ENCODE measurements around the gene OR6K2.

The OR6K2 gene

GRCh38 chr1:158700552-158700951 is at the start of gene OR6K2:
OR6K2 (minus strand) TSS chr1:158700652; CDS start chr1:158700652, 0 bp downstream.
- Mint-ChIP-seq H3K4me1 (no peaks in the 10 kb centered on the region), H3K27me3 (peaks cover 31% of the 10 kb centered on the region), H3K4me3 (no peak within 1 kb of the TSS), H3K9me3 (no peaks in the 10 kb centered on the region), H3K36me3 (ENCODE audit: insufficient read depth) (no peaks in the 10 kb centered on the region), H3K27ac (ENCODE audit: low read depth) (no peak within 1 kb of the TSS)
- ATAC-seq (replicated peaks; ENCODE audit: extremely low read depth, poor library complexity, severe bottlenecking) (no peak), DNase-seq (ENCODE audit: low spot score in 2 of 2) (no peak)

GRCh38 chr1:158735848-158736247 is 35.4 kb upstream of the OR6K2 start:
- Mint-ChIP-seq H3K36me3 (ENCODE audit: insufficient read depth) (no peaks in the 10 kb centered on the region), H3K4me3 (no peak overlapping the region), H3K9me3 (no peaks in the 10 kb centered on the region), H3K27ac (ENCODE audit: low read depth) (no peak overlapping the region), H3K4me1 (no peaks in the 10 kb centered on the region), H3K27me3 (peaks cover 15% of the 10 kb centered on the region)
- DNase-seq (ENCODE audit: low spot score in 2 of 2) (no peak), ATAC-seq (replicated peaks; ENCODE audit: extremely low read depth, poor library complexity, severe bottlenecking) (no peak)

GRCh38 chr1:158732524-158732923 is 32.1 kb upstream of the OR6K2 start:
- peaks cover 5% of the 10 kb centered on the region for H3K4me1 Mint-ChIP-seq
- DNase-seq (ENCODE audit: low spot score in 2 of 2) (no peak), ATAC-seq (replicated peaks; ENCODE audit: extremely low read depth, poor library complexity, severe bottlenecking) (no peak)
- H3K4me3 Mint-ChIP-seq, result no peak overlapping the region
- H3K27me3 Mint-ChIP-seq, result peaks cover under 1% of the 10 kb centered on the region
- no peaks in the 10 kb centered on the region for H3K36me3 Mint-ChIP-seq (ENCODE audit: insufficient read depth)
- H3K9me3 Mint-ChIP-seq, result no peaks in the 10 kb centered on the region
- H3K27ac Mint-ChIP-seq (ENCODE audit: low read depth), result no peak overlapping the region

GRCh38 chr1:158731707-158732106 is 31.3 kb upstream of the OR6K2 start:
- Mint-ChIP-seq H3K27ac (ENCODE audit: low read depth) (no peak overlapping the region), H3K4me1 (peaks cover 5% of the 10 kb centered on the region), H3K4me3 (no peak overlapping the region), H3K36me3 (ENCODE audit: insufficient read depth) (no peaks in the 10 kb centered on the region), H3K27me3 (no peaks in the 10 kb centered on the region), H3K9me3 (no peaks in the 10 kb centered on the region)
- DNase-seq (ENCODE audit: low spot score in 2 of 2), result no peak
- ATAC-seq (replicated peaks; ENCODE audit: extremely low read depth, poor library complexity, severe bottlenecking), result no peak

GRCh38 chr1:158730453-158730852 is 30.0 kb upstream of the OR6K2 start:
- no peaks in the 10 kb centered on the region for H3K9me3 Mint-ChIP-seq
- no peak overlapping the region for H3K4me3 Mint-ChIP-seq
- no peaks in the 10 kb centered on the region for H3K36me3 Mint-ChIP-seq (ENCODE audit: insufficient read depth)
- H3K4me1 Mint-ChIP-seq, result peaks cover 5% of the 10 kb centered on the region
- no peaks in the 10 kb centered on the region for H3K27me3 Mint-ChIP-seq
- no peak for ATAC-seq (replicated peaks; ENCODE audit: extremely low read depth, poor library complexity, severe bottlenecking)
- no peak overlapping the region for H3K27ac Mint-ChIP-seq (ENCODE audit: low read depth)
- DNase-seq (ENCODE audit: low spot score in 2 of 2), result no peak

- DNase-seq (ENCODE audit: low spot score in 2 of 2) (no peak), ATAC-seq (replicated peaks; ENCODE audit: extremely low read depth, poor library complexity, severe bottlenecking) (no peak)
- H3K36me3 Mint-ChIP-seq (ENCODE audit: insufficient read depth), result no peaks in the 10 kb centered on the region
- peaks cover 5% of the 10 kb centered on the region for H3K4me1 Mint-ChIP-seq
- H3K9me3 Mint-ChIP-seq, result no peaks in the 10 kb centered on the region
- no peak overlapping the region for H3K4me3 Mint-ChIP-seq
- H3K27ac Mint-ChIP-seq (ENCODE audit: low read depth), result no peak overlapping the region
- H3K27me3 Mint-ChIP-seq, result peaks cover 14% of the 10 kb centered on the region
Measured at GRCh38 chr1:158728510-158729225, 28.2 kb upstream of the OR6K2 start.

- H3K9me3 Mint-ChIP-seq, result no peaks in the 10 kb centered on the region
- no peaks in the 10 kb centered on the region for H3K4me1 Mint-ChIP-seq
- DNase-seq (ENCODE audit: low spot score in 2 of 2), result no peak
- no peak overlapping the region for H3K27ac Mint-ChIP-seq (ENCODE audit: low read depth)
- no peak for ATAC-seq (replicated peaks; ENCODE audit: extremely low read depth, poor library complexity, severe bottlenecking)
- H3K4me3 Mint-ChIP-seq, result no peak overlapping the region
- H3K27me3 Mint-ChIP-seq, result peaks cover 37% of the 10 kb centered on the region
- H3K36me3 Mint-ChIP-seq (ENCODE audit: insufficient read depth), result no peaks in the 10 kb centered on the region
Measured at GRCh38 chr1:158724442-158724841, 24.0 kb upstream of the OR6K2 start.

- Mint-ChIP-seq H3K27ac (ENCODE audit: low read depth) (no peak within 1 kb of the TSS), H3K4me1 (no peaks in the 10 kb centered on the region), H3K27me3 (peaks cover 51% of the 10 kb centered on the region), H3K4me3 (no peak within 1 kb of the TSS), H3K36me3 (ENCODE audit: insufficient read depth) (no peaks in the 10 kb centered on the region), H3K9me3 (no peaks in the 10 kb centered on the region)
- DNase-seq (ENCODE audit: low spot score in 2 of 2) (no peak), ATAC-seq (replicated peaks; ENCODE audit: extremely low read depth, poor library complexity, severe bottlenecking) (no peak)
Measured at GRCh38 chr1:158720620-158721019, 20.2 kb upstream of the OR6K2 start, which contains the start of gene OR6K3. OR6K3 (minus strand) TSS chr1:158720720; CDS start chr1:158718115, 2,605 bp downstream.

- H3K36me3 Mint-ChIP-seq (ENCODE audit: insufficient read depth), result no peaks in the 10 kb centered on the region
- peaks cover 52% of the 10 kb centered on the region for H3K27me3 Mint-ChIP-seq
Measured at GRCh38 chr1:158719664-158720063, 19.2 kb upstream of the OR6K2 start.

GRCh38 chr1:158717344-158717743 is 16.9 kb upstream of the OR6K2 start:
- DNase-seq (ENCODE audit: low spot score in 2 of 2), result no peak
- Mint-ChIP-seq H3K27me3 (peaks cover 59% of the 10 kb centered on the region), H3K4me1 (no peaks in the 10 kb centered on the region), H3K36me3 (ENCODE audit: insufficient read depth) (no peaks in the 10 kb centered on the region), H3K4me3 (no peak overlapping the region), H3K9me3 (no peaks in the 10 kb centered on the region), H3K27ac (ENCODE audit: low read depth) (no peak overlapping the region)
- no peak for ATAC-seq (replicated peaks; ENCODE audit: extremely low read depth, poor library complexity, severe bottlenecking)

More at GRCh38 chr1:158719664-158720063, 19.2 kb upstream of the OR6K2 start:
- Mint-ChIP-seq H3K27ac (ENCODE audit: low read depth) (no peak overlapping the region), H3K4me1 (no peaks in the 10 kb centered on the region), H3K9me3 (no peaks in the 10 kb centered on the region), H3K4me3 (no peak overlapping the region)
- ATAC-seq (replicated peaks; ENCODE audit: extremely low read depth, poor library complexity, severe bottlenecking) (no peak), DNase-seq (ENCODE audit: low spot score in 2 of 2) (no peak)

- Mint-ChIP-seq H3K4me1 (no peaks in the 10 kb centered on the region), H3K27ac (ENCODE audit: low read depth) (no peak overlapping the region), H3K36me3 (ENCODE audit: insufficient read depth) (no peaks in the 10 kb centered on the region), H3K27me3 (peaks cover 62% of the 10 kb centered on the region), H3K9me3 (no peaks in the 10 kb centered on the region), H3K4me3 (no peak overlapping the region)
- DNase-seq (ENCODE audit: low spot score in 2 of 2) (no peak), ATAC-seq (replicated peaks; ENCODE audit: extremely low read depth, poor library complexity, severe bottlenecking) (peak; percentile 28)
Measured at GRCh38 chr1:158716335-158716734, 15.9 kb upstream of the OR6K2 start.

GRCh38 chr1:158714754-158715153 is 14.3 kb upstream of the OR6K2 start:
- DNase-seq (ENCODE audit: low spot score in 2 of 2), result no peak
- Mint-ChIP-seq H3K27me3 (peaks cover 57% of the 10 kb centered on the region), H3K9me3 (no peaks in the 10 kb centered on the region), H3K4me3 (no peak overlapping the region), H3K36me3 (ENCODE audit: insufficient read depth) (no peaks in the 10 kb centered on the region), H3K27ac (ENCODE audit: low read depth) (no peak overlapping the region), H3K4me1 (no peaks in the 10 kb centered on the region)
- ATAC-seq (replicated peaks; ENCODE audit: extremely low read depth, poor library complexity, severe bottlenecking), result no peak

- H3K27ac Mint-ChIP-seq (ENCODE audit: low read depth), result no peak overlapping the region
- H3K4me3 Mint-ChIP-seq, result no peak overlapping the region
- H3K36me3 Mint-ChIP-seq (ENCODE audit: insufficient read depth), result no peaks in the 10 kb centered on the region
- no peaks in the 10 kb centered on the region for H3K4me1 Mint-ChIP-seq
- DNase-seq (ENCODE audit: low spot score in 2 of 2) (no peak), ATAC-seq (replicated peaks; ENCODE audit: extremely low read depth, poor library complexity, severe bottlenecking) (no peak)
- H3K27me3 Mint-ChIP-seq, result peaks cover 43% of the 10 kb centered on the region
- H3K9me3 Mint-ChIP-seq, result no peaks in the 10 kb centered on the region
Measured at GRCh38 chr1:158711098-158711497, 10.6 kb upstream of the OR6K2 start.
